Measurements from ENCODE around the gene GRIN2A.

Gene GRIN2A

GRCh38 chr16:10128397-10129258 lies 53.6 kb downstream of the GRIN2A start:
- no peak for DNase-seq

DNA sequence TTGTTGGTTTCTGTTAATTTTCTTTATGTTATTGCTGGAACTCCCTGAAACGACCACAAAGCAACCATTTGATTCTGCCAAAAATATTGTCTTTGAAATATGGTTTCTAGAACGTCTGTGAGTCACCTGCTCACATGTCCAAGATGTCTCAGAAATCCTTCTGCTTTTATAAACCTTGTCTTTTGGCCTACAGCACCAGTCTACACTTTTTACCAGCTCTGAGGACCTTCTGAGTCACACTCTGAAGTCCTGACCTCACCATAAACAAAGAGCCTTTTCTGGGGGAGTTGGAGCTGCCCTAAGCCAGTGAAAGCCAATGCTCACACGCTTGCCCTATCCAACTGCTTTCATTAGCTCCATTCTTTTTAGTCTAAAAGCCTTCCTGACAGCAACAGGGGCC lies 55.5 kb downstream of the GRIN2A start:
- no peak for DNase-seq

DNA sequence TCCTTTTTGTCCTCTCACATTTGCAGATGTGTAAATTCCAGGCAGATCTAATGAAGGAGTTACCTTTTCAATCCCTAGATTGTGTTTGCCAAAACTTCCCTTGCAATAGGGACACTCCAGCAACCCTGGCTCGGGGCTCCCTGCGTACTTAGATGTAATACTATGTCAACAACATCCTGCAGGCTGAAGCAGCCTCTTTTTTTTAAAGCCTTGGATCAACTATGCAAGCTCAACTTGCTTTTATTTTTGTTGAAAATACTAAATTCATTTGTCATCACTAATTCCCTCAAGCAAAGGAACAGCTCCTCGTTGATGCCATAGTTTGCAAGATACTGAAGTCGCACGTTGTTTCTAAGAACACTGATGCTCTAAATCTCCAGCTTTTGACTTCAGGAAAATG lies 59.1 kb downstream of the GRIN2A start:
- no peak for DNase-seq

GRCh38 chr16:10122546-10122945 lies 59.7 kb downstream of the GRIN2A start:
- DNase-seq, result no peak

- no peak for DNase-seq
These were observed 60.3 kb downstream of the GRIN2A start for GRCh38 chr16:10121897-10122425.

- no peak for DNase-seq
These were observed 60.7 kb downstream of the GRIN2A start for GRCh38 chr16:10121491-10121890.

DNA sequence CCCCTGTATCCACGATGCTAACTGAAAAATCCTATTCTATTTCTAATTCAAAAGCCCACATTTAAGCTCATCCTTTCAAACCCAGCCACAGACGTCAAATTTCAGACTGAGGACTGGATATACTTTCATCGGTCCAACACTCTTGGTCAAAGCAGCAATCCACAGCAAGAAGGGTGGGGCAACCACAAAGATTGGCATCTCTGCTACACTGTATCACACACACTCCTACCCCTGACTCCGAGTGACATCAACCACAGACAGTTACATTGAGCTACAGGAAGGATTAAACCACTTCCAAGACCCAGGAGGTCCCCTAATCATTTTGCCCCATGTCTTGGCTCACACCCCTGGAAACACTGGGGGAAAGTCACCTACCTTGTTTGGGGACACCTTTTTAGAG lies 61.3 kb downstream of the GRIN2A start:
- no peak for DNase-seq

GRCh38 chr16:10114409-10114808 lies 67.8 kb downstream of the GRIN2A start:
- DNase-seq, result no peak

DNA sequence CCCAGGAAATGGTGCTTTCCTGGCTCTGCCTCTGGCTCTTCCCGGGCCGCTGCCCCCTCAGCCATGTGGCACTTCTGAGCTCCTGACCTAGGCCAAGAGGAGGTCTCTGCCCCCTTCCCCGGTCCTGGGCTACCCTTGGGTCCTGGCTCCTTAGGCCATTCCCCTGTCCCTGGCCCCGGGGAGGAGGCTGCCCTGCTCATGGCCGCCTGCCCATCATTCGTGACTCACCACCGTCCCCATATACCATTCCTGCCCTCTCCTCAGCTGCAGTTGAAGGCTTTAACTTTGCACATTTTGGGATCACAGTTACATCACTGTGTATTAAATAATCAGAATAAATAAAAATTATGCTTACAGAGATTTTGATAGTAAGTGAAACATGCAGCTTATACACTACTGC lies 69.0 kb downstream of the GRIN2A start:
- no peak for DNase-seq

DNA sequence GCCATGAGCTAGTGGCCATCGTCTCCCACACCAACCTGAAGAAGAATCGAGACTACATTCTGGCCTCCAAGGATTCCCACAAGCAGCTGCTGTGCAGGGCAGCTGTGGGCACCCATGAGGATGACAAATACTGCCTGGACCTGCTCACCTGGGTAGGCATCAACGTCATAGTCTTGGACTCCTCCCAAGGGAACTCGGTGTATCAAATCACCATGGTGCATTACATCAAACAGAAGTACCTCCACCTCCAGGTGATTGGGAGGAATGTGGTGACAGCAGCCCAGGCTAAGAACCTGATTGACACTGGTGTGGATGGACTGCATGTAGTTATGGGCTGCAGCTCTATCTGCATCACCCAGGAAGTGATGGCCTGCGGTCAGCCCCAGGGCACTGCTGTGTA lies 70.2 kb downstream of the GRIN2A start:
- no peak for DNase-seq

- no peak for DNase-seq
These were observed 71.0 kb downstream of the GRIN2A start for GRCh38 chr16:10111156-10111761.

DNA sequence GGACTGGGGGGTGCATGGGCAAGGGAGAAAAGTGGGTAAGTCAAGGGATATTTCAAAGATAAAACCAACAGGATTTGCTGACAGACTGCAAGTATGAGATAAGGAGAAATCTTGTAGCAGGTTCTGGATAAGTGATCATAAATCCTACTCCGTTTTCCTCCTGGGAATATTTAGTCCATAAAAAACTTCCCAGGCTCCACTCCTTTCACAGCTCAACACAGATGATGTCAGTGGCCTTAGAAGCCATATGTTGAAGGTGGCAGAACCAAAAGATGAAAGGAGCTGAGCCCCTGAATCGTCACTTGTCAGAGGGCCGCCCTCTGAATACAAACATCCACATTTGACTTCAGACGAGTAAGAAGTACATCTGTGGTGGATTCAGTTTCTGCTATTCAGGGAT lies 71.7 kb downstream of the GRIN2A start:
- DNase-seq, result no peak

DNA sequence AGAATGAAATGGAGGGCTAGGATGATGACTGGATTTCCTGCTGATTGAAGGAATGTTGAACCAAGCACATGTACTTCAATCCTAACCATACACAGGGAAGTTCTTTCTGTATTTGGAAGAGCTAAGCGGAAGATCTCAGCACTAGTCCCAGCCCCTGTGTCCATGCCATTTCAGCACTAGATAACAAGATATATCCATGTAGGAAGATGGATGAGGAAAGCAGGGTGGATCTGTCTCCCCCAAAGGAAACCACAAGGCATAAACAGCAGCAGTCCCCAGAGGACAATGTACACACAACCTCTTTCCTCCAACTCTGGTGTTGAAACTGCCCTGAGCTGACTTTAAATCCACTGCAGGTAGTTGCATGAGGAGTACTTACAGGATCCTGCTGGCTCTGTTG lies 75.1 kb downstream of the GRIN2A start:
- no peak for DNase-seq

- no peak for DNase-seq
These were observed 78.5 kb downstream of the GRIN2A start for GRCh38 chr16:10103700-10104099.

GRCh38 chr16:10103118-10103517 lies 79.1 kb downstream of the GRIN2A start:
- DNase-seq, result no peak

DNA sequence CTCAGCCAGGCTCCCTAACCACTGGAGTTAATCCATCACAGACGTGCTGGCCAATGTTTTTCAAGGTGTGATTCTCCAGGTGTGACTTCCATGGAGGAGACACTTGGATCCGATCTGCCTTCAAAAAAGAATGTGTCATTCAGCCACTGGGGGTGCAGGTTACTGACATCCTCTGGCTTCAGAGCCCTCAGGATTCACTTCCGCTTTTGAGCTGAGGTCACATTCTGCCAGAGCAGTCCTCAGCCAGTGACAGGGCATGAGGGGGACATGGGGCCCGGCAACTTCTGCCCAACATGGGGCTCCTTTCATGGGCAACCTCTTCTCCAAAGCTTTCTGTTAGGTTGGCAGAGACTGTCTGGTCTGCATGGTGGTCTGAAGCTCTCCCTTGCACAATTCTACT lies 81.4 kb downstream of the GRIN2A start:
- DNase-seq, result no peak

- DNase-seq, result no peak
These were observed 83.2 kb downstream of the GRIN2A start for GRCh38 chr16:10098991-10099390.

DNA sequence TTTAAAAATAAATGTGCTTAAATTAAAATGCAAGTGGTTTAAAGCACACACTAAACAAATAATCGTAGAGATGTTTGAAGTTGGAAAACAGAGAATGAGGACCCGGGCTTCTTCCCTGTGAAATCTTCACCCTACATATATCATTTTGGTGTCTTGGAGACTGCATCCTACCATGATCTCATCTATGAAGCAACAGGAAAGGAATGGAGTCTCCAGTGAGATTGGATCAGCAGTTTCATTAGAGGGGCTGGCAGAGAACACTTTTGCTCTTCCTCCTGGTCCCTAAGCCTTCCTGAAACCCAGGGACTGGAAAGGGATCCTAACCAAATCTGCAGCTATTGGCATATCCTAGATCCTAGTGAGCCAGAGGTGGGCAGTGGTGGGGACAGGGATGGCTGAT lies 85.0 kb downstream of the GRIN2A start:
- DNase-seq, result no peak

DNA sequence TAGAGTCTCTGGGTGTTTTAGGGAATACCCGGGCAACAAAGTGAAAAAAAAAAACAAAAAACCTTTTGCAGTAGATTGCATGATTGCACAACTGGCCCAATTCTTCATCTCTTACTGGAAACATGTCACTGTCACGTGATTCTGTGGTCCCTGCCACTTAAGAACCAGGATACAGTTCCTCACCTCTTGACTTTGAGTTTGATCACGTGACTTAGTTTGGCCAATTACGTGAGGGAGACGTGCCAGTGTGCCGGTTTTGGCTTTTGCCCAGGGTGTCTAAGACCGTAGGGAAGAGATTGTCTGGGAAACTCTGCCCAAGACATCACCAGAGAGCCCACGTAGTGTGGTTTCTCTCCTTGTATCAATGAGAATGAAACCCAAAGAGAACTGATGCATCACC lies 88.7 kb downstream of the GRIN2A start:
- DNase-seq, result no peak

- no peak for DNase-seq
These were observed 91.4 kb downstream of the GRIN2A start for GRCh38 chr16:10090816-10091215.

DNA sequence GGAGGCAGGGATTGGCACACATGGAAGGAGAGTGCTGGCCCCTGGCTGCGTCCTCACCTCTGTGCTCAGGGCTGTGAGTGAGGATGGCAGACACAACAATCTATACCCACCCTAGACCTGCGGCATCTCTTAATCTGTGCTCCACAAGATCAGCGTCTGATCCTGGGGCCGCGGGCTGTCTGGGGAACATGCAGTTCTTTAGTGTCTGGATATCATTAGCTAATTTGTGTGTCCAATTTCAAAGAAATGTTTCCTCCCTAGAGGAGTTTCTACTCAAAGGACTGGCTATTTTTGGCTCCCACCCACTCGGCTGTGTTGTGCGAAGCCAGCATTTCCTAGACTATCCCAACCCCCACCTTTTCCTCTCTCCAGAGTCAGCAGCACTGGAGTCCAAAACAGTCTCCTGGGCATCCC lies 93.8 kb downstream of the GRIN2A start:
- DNase-seq, result no peak

GRCh38 chr16:10087151-10087550 lies 95.1 kb downstream of the GRIN2A start:
- no peak for DNase-seq

DNA sequence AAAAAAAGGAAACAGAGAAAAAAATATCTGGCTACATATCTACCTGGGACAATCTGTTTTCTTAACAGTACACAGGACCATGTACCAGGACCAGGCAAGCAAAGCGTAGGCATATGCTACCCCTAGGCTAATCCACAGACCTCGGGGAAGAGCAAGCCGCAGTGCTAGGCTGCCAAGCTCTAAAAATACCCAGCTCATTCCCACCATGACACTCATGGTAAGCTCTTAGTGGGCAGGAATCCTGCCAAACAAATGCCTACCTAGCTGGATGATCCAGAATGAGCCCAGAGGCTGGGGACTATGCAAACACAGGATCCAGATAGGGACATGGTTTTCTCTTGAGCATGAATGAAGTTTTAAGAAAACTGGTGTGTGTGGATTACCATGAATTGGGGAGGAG lies 95.6 kb downstream of the GRIN2A start:
- no peak for DNase-seq

DNA sequence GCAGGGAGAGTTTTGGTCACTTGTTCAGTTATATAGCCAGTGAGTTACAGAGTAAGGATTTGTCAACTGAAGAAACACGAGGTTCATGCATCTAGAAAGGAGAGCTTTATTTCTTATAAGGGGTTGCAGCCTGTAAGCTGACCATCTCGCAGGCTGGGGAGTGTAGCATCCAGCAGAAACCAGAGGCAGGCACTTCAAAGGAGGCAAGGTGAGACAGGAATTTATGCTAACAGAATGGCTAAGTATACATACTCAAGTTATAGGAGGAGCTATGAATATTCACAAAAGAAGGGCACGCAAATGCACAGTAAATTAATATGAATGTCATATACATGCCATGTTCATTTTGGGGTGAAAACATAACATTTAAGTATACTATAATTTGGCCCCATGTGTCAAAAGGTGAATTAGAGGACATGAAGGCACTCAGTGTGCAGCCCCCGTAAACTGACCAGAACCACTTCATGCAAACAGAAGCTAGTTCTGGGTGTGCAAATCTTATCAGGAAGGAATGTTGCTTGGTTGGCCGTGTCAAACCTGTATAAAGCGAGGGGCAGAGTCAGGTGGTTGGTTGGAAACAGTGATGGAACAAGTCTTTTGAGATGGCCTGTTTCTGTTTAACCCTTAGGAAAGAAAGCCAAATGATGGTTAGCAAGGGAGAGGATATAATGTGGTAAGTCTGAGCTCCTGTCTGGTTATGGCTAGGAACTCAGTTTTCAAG lies 97.0 kb downstream of the GRIN2A start:
- DNase-seq, result no peak
